Memory B cell (primary cell): ENCODE measurements around the gene SORCS2.

ENCODE experiments used
- ATAC-seq: fragments of 150-1000 bp; cut with Tn5 transposase; 2 replicates; pipeline ENCODE4 v1.10.0; 2021; ENCODE audit warnings: low read depth, mild to moderate bottlenecking, moderate library complexity
- DNase-seq, 2 donors: peaks; one replicate each; pipeline ENCODE4 v3.0.0; 2022; ENCODE audit warnings: low spot score in 2 of 2
- H3K27ac Mint-ChIP-seq: one replicate; pipeline ENCODE4 v1.8.0; 2022; ENCODE audit warnings: mild to moderate bottlenecking, moderate library complexity, mixed read lengths
- H3K27me3 Mint-ChIP-seq: one replicate; pipeline ENCODE4 v1.8.0; 2022; ENCODE audit warnings: mixed read lengths
- H3K36me3 Mint-ChIP-seq: one replicate; pipeline ENCODE4 v1.8.0; 2022; ENCODE audit warnings: mild to moderate bottlenecking, mixed read lengths
- H3K4me1 Mint-ChIP-seq: one replicate; pipeline ENCODE4 v1.8.0; 2022; ENCODE audit warnings: mixed read lengths
- H3K4me3 Mint-ChIP-seq: one replicate; pipeline ENCODE4 v1.8.0; 2022; ENCODE audit warnings: mild to moderate bottlenecking, moderate library complexity, mixed read lengths
- H3K9me3 Mint-ChIP-seq: one replicate; pipeline ENCODE4 v1.8.0; 2022; ENCODE audit warnings: mixed read lengths

SORCS2 gene

GRCh38 chr4:7783541-7783940 is 591.2 kb downstream of the SORCS2 start:
- Mint-ChIP-seq H3K27me3 (peaks cover 2% of the 10 kb centered on the region), H3K36me3 (no peaks in the 10 kb centered on the region), H3K27ac (no peak overlapping the region), H3K9me3 (no peaks in the 10 kb centered on the region), H3K4me3 (no peak overlapping the region), H3K4me1 (no peaks in the 10 kb centered on the region)
- ATAC-seq (no peak), DNase-seq (no peak)

GRCh38 chr4:7784131-7784870 is 592.0 kb downstream of the SORCS2 start:
- Mint-ChIP-seq H3K4me3 (no peak overlapping the region), H3K4me1 (no peaks in the 10 kb centered on the region), H3K27me3 (peaks cover 3% of the 10 kb centered on the region), H3K36me3 (no peaks in the 10 kb centered on the region), H3K9me3 (no peaks in the 10 kb centered on the region), H3K27ac (no peak overlapping the region)
- DNase-seq (no peak), ATAC-seq (no peak)

GRCh38 chr4:7785017-7785416 is 592.7 kb downstream of the SORCS2 start:
- Mint-ChIP-seq H3K4me1 (no peaks in the 10 kb centered on the region), H3K36me3 (no peaks in the 10 kb centered on the region), H3K27me3 (peaks cover 8% of the 10 kb centered on the region), H3K27ac (no peak overlapping the region), H3K9me3 (no peaks in the 10 kb centered on the region), H3K4me3 (no peak overlapping the region)
- ATAC-seq: no peak
- DNase-seq: no peak

GRCh38 chr4:7786040-7786439 is 593.7 kb downstream of the SORCS2 start:
- Mint-ChIP-seq H3K9me3 (no peaks in the 10 kb centered on the region), H3K4me1 (no peaks in the 10 kb centered on the region), H3K27me3 (peaks cover 12% of the 10 kb centered on the region), H3K36me3 (no peaks in the 10 kb centered on the region), H3K27ac (no peak overlapping the region), H3K4me3 (no peak overlapping the region)
- no peak for ATAC-seq
- no peak for DNase-seq

GRCh38 chr4:7786517-7786916 is 594.2 kb downstream of the SORCS2 start:
- H3K36me3 Mint-ChIP-seq: no peaks in the 10 kb centered on the region
- no peaks in the 10 kb centered on the region for H3K4me1 Mint-ChIP-seq
- no peaks in the 10 kb centered on the region for H3K9me3 Mint-ChIP-seq
- ATAC-seq (no peak), DNase-seq (no peak)
- H3K27me3 Mint-ChIP-seq: peaks cover 14% of the 10 kb centered on the region
- no peak overlapping the region for H3K4me3 Mint-ChIP-seq
- no peak overlapping the region for H3K27ac Mint-ChIP-seq

- Mint-ChIP-seq H3K4me1 (peaks cover under 1% of the 10 kb centered on the region), H3K4me3 (no peak overlapping the region), H3K27ac (no peak overlapping the region), H3K36me3 (no peaks in the 10 kb centered on the region), H3K9me3 (no peaks in the 10 kb centered on the region), H3K27me3 (peaks cover 15% of the 10 kb centered on the region)
- DNase-seq (no peak), ATAC-seq (no peak)
Measured at GRCh38 chr4:7787067-7787466, 594.7 kb downstream of the SORCS2 start.

GRCh38 chr4:7787681-7788141 is 595.4 kb downstream of the SORCS2 start:
- no peaks in the 10 kb centered on the region for H3K36me3 Mint-ChIP-seq
- no peaks in the 10 kb centered on the region for H3K9me3 Mint-ChIP-seq
- ATAC-seq: no peak
- H3K27me3 Mint-ChIP-seq: peaks cover 16% of the 10 kb centered on the region
- no peak overlapping the region for H3K4me3 Mint-ChIP-seq
- H3K27ac Mint-ChIP-seq: no peak overlapping the region
- peaks cover 7% of the 10 kb centered on the region for H3K4me1 Mint-ChIP-seq
- DNase-seq: no peak

GRCh38 chr4:7788193-7788592 is 595.9 kb downstream of the SORCS2 start:
- DNase-seq: no peak
- no peak overlapping the region for H3K4me3 Mint-ChIP-seq
- peaks cover 16% of the 10 kb centered on the region for H3K27me3 Mint-ChIP-seq
- H3K27ac Mint-ChIP-seq: no peak overlapping the region
- no peaks in the 10 kb centered on the region for H3K9me3 Mint-ChIP-seq
- H3K4me1 Mint-ChIP-seq: peaks cover 8% of the 10 kb centered on the region
- H3K36me3 Mint-ChIP-seq: no peaks in the 10 kb centered on the region
- no peak for ATAC-seq

- DNase-seq (no peak), ATAC-seq (no peak)
- no peaks in the 10 kb centered on the region for H3K36me3 Mint-ChIP-seq
- peaks cover 17% of the 10 kb centered on the region for H3K27me3 Mint-ChIP-seq
- peaks cover 8% of the 10 kb centered on the region for H3K4me1 Mint-ChIP-seq
- no peaks in the 10 kb centered on the region for H3K9me3 Mint-ChIP-seq
- no peak overlapping the region for H3K4me3 Mint-ChIP-seq
- no peak overlapping the region for H3K27ac Mint-ChIP-seq
Measured at GRCh38 chr4:7788694-7789425, 596.5 kb downstream of the SORCS2 start.

- DNase-seq: no peak
- Mint-ChIP-seq H3K36me3 (no peaks in the 10 kb centered on the region), H3K27ac (no peak overlapping the region), H3K27me3 (peaks cover 17% of the 10 kb centered on the region), H3K9me3 (no peaks in the 10 kb centered on the region), H3K4me3 (no peak overlapping the region), H3K4me1 (peaks cover 8% of the 10 kb centered on the region)
- ATAC-seq: no peak
Measured at GRCh38 chr4:7790023-7790422, 597.7 kb downstream of the SORCS2 start.

GRCh38 chr4:7790999-7791398 is 598.7 kb downstream of the SORCS2 start:
- Mint-ChIP-seq H3K4me3 (no peak overlapping the region), H3K9me3 (no peaks in the 10 kb centered on the region), H3K4me1 (peaks cover 8% of the 10 kb centered on the region), H3K27ac (no peak overlapping the region), H3K36me3 (no peaks in the 10 kb centered on the region), H3K27me3 (peaks cover 17% of the 10 kb centered on the region)
- ATAC-seq: no peak
- DNase-seq: no peak
